Thoracic aorta (tissue), 2 donors: ENCODE data around the gene TOM1L2. TPM values are rescaled to one million over a fixed set of nuclear protein-coding genes. Genes with fewer than 3 reads are reported as not detected.

Experiments used
- ATAC-seq: fragments of 150-250 bp; one replicate; pipeline ENCODE4 v1.8.0; 2017; ENCODE audit warnings: low read depth; ENCODE audit not compliant: insufficient number of reproducible peaks, low FRiP score
- DNase-seq: peaks from one replicate; pipeline ENCODE4 v3.0.0-alpha.2; 2020; ENCODE audit warnings: low spot score
- H3K27ac ChIP-seq, 2 donors: fragments of 200-600 bp; sonication (generic); 1 replicate in 1 of 2; 2 replicates in 1 of 2; pipeline ENCODE4 v1.5.1; 2016; ENCODE audit warnings: mild to moderate bottlenecking in 2 of 2, moderate library complexity in 2 of 2
- H3K27me3 ChIP-seq: fragments of 200-600 bp; sonication (generic); replicated peaks from 2 replicates; pipeline ENCODE4 v1.6.0; 2016; ENCODE audit warnings: mild to moderate bottlenecking; ENCODE audit not compliant: insufficient read depth
- H3K36me3 ChIP-seq: fragments of 200-600 bp; sonication (generic); one replicate; pipeline ENCODE4 v1.5.1; 2016
- H3K4me1 ChIP-seq, 2 donors: fragments of 200-600 bp; sonication (generic); 1 replicate in 1 of 2; 2 replicates in 1 of 2; pipeline versions ENCODE4 v1.5.1 to v1.6.0; 2016; ENCODE audit warnings: low read depth in 2 of 2, mild to moderate bottlenecking in 1 of 2; ENCODE audit not compliant: control insufficient read depth in 1 of 2
- H3K4me3 ChIP-seq: fragments of 200-600 bp; sonication (generic); 2 replicates; pipeline ENCODE4 v1.5.1; 2016; ENCODE audit warnings: mild to moderate bottlenecking
- H3K9me3 ChIP-seq: fragments of 200-600 bp; sonication (generic); 2 replicates; pipeline ENCODE4 v1.5.1; 2016
- total RNA-seq, 2 donors: library from RNA; depleted of rRNA; stranded (reverse); fragments of >200 nt; gene quantifications; one replicate each; pipeline versions ENCODE4 v1.1.0 to v1.2.3, GENCODE V29; 2016
- TF ChIP-seq, protein P1 (sequence below): fragments of 200-600 bp; sonication (generic); IDR thresholded peaks from one replicate; pipeline ENCODE4 v1.5.1; 2019; ENCODE audit warnings: antibody characterized with exemption

TOM1L2 gene
- total RNA-seq, 2 donors from 2014 or later = 63.4 to 185 TPM

DNA sequence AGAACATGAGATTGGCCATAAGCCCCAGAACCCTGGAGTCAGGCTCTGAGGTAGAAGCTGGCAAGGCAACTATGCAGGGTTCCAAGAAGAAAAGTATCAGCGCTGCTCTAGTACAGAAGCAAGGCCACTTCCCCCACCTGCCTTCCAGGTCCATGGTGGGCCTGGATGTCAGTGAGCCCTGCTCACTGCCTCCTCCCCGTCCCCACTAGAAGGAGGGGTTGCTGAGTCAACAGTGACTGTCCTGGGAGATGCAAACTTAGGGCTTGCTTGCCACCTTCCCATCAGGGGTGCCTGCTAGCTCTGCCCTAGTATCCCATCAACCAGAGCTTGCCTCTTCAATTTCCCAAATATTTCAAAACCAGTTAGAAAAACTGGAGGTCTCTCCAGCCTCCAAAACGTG, 105.8 kb downstream of the TOM1L2 start:
- ATAC-seq (no peak), DNase-seq (no peak)
- Histone ChIP-seq H3K4me1 (no peaks in the 10 kb centered on the region), H3K27me3 (no peaks in the 10 kb centered on the region), H3K9me3 (no peaks in the 10 kb centered on the region), H3K4me3 (no peak overlapping the region), H3K36me3 (peaks cover 26% of the 10 kb centered on the region), H3K27ac (no peak overlapping the region)
- TF ChIP-seq, protein P1, sequence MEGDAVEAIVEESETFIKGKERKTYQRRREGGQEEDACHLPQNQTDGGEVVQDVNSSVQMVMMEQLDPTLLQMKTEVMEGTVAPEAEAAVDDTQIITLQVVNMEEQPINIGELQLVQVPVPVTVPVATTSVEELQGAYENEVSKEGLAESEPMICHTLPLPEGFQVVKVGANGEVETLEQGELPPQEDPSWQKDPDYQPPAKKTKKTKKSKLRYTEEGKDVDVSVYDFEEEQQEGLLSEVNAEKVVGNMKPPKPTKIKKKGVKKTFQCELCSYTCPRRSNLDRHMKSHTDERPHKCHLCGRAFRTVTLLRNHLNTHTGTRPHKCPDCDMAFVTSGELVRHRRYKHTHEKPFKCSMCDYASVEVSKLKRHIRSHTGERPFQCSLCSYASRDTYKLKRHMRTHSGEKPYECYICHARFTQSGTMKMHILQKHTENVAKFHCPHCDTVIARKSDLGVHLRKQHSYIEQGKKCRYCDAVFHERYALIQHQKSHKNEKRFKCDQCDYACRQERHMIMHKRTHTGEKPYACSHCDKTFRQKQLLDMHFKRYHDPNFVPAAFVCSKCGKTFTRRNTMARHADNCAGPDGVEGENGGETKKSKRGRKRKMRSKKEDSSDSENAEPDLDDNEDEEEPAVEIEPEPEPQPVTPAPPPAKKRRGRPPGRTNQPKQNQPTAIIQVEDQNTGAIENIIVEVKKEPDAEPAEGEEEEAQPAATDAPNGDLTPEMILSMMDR = no peak

DNA sequence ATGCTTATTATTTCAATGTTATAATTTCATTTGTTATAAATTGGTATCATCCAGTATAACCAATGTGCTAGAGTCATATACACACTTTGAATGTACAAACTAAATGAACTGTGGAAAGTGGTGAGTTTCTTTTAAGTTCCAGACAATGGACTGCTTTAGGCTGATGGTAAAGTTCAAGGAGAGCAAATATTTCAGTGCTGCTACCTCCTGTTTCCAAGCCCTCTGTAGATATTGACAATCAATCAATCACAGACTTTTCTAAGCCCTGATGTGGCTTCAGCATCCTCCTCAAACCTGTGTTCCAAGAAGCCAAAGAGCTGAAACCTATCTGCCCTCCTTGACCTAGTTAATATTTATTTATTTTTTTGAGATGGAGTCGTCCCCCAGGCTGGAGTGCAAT, 107.2 kb downstream of the TOM1L2 start:
- no peak for DNase-seq
- no peak overlapping the region for H3K4me3 ChIP-seq
- H3K4me1 ChIP-seq = peaks cover 0 to 1% of the 10 kb centered on the region in 2 donors
- peaks cover 26% of the 10 kb centered on the region for H3K36me3 ChIP-seq
- no peaks in the 10 kb centered on the region for H3K27me3 ChIP-seq
- no peaks in the 10 kb centered on the region for H3K9me3 ChIP-seq
- ATAC-seq = no peak
- TF ChIP-seq, protein P1 = no peak
- H3K27ac ChIP-seq = no peak overlapping the region

DNA sequence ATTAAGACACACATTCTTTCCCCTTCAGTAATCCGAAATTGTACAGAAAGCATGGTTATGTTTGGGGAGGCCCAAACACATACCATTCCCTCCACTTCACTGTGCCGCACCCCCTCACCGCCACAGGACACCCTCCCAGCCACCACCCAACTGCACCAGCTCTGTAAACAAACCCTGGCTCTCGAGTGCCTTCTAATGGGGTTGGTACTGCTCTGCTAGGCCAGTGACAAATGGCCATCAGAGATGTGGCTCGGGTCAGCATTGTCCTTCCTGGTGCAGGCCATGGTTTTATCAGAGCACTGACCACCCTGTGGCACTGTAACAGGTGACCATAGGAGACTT, 111.5 kb downstream of the TOM1L2 start:
- ATAC-seq (no peak), DNase-seq (no peak)
- Histone ChIP-seq H3K27ac (no peak overlapping the region), H3K4me3 (no peak overlapping the region), H3K4me1 (peaks cover 6 to 17% of the 10 kb centered on the region in 2 donors), H3K27me3 (no peaks in the 10 kb centered on the region), H3K36me3 (peaks cover 3% of the 10 kb centered on the region), H3K9me3 (no peaks in the 10 kb centered on the region)
- TF ChIP-seq, protein P1 = no peak

DNA sequence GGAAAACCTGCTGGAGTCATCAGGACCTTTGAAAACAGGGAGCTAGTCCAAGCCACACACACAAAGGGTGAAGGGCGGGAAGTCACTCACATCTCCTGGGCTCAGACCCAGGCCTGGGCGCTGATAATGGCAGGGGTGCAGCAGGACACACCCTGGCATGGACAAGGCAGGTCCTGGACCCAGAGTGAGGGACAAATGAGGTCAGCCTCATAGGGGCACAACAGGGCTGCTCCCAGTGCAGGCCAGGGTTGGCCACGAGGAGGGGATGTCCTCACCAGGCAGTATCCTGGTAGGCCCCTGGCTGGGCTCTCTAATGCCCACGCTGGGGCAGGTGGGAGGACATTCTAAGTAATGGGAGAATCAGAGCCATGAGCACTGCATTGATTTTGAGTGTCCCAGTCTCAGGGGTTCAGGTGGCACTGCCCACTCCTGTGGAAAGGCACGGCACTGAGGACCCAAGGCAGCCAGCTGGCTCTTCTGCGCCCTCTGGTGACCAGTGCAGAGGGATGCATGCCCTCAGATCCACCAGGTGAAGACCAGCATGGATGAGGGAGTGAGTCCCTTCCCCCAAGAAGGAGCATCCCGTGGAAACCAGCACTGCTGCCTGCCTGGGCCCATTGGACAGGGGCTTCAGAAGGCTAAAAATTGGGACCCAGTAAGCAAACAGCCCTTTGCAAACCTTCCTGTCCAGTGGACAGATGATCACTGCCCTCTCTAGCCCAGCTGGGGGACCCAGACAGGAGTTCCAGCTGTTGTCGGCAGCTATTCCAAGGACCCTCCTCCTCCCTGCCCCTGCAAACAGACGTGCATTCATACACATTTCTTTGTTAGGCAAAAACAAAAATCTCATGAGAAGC, 112.1 kb downstream of the TOM1L2 start:
- Histone ChIP-seq H3K27me3 (no peaks in the 10 kb centered on the region), H3K9me3 (no peaks in the 10 kb centered on the region), H3K36me3 (peaks cover 3% of the 10 kb centered on the region), H3K27ac (no peak overlapping the region), H3K4me3 (no peak overlapping the region), H3K4me1 (peaks cover 12 to 23% of the 10 kb centered on the region in 2 donors)
- TF ChIP-seq, protein P1 = peak; percentile 95
- no peak for DNase-seq
- ATAC-seq = peak; percentile 69

DNA sequence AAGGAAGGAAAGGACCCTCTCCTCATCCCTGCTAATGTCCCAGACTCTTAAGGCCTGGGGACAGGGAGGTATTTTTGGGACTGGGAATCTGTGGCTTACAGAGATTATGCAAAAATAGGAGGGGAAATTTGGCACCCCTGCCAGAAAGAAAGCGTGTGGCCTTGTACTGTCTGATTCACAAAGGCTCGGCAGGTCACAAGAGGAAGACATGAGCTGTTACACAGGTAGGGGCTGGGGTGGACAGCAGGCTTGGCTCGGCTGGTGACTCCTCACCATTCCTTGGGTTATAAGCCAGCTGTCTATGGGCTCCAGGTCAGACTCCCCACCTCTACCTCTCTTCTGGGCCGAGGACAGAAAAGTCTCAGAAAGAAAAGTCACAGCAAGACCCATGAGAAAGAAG, 114.7 kb downstream of the TOM1L2 start:
- no peak for DNase-seq
- Histone ChIP-seq H3K27ac (no peak overlapping the region), H3K4me1 (peaks cover 17 to 31% of the 10 kb centered on the region in 2 donors)

More for the DNA sequence above, 114.7 kb downstream of the TOM1L2 start:
- H3K36me3 ChIP-seq = peaks cover 3% of the 10 kb centered on the region
- no peaks in the 10 kb centered on the region for H3K27me3 ChIP-seq
- TF ChIP-seq, protein P1 = no peak
- no peak for ATAC-seq
- no peak overlapping the region for H3K4me3 ChIP-seq
- H3K9me3 ChIP-seq = no peaks in the 10 kb centered on the region
